Smooth muscle cell (in vitro differentiated cells): ENCODE data around the gene SLC30A3. TPM values are rescaled to one million over a fixed set of nuclear protein-coding genes. Genes with fewer than 3 reads are reported as not detected.

ENCODE experiments used
- DNase-seq: peaks from one replicate; lab custom pipeline; 2025; ENCODE audit not compliant: unreplicated experiment; lab: John Stamatoyannopoulos, UW
- H2AFZ ChIP-seq: fragments of 200-600 bp; sonication (generic); 2 replicates; pipeline ENCODE4 v1.6.0; 2016; ENCODE audit warnings: antibody characterized with exemption, low read depth, mild to moderate bottlenecking
- H3F3A ChIP-seq: fragments of 200-600 bp; sonication (generic); 2 replicates; pipeline ENCODE4 v1.6.0; 2017; ENCODE audit warnings: antibody characterized with exemption, low read depth
- H3K27ac ChIP-seq: fragments of 200-600 bp; sonication (generic); 2 replicates; pipeline ENCODE4 v1.5.1; 2016; ENCODE audit warnings: low read depth, mild to moderate bottlenecking
- H3K27me3 ChIP-seq: fragments of 200-600 bp; sonication (generic); 2 replicates; pipeline ENCODE4 v1.6.1; 2016; ENCODE audit warnings: low read depth, mild to moderate bottlenecking
- H3K36me3 ChIP-seq: fragments of 200-600 bp; sonication (generic); 2 replicates; pipeline ENCODE4 v1.5.1; 2016; ENCODE audit warnings: low read depth
- H3K4me1 ChIP-seq: fragments of 200-600 bp; sonication (generic); 2 replicates; pipeline ENCODE4 v1.5.1; 2016; ENCODE audit warnings: low read depth
- H3K4me2 ChIP-seq: fragments of 200-600 bp; sonication (generic); 2 replicates; pipeline ENCODE4 v1.6.0; 2016; ENCODE audit warnings: mild to moderate bottlenecking
- H3K4me3 ChIP-seq: fragments of 200-600 bp; sonication (generic); 2 replicates; pipeline ENCODE4 v1.5.1; 2016; ENCODE audit warnings: mild to moderate bottlenecking
- H3K79me2 ChIP-seq: fragments of 200-600 bp; sonication (generic); 2 replicates; pipeline ENCODE4 v1.6.0; 2016; ENCODE audit warnings: low read depth, mild to moderate bottlenecking
- H3K9ac ChIP-seq: fragments of 200-600 bp; sonication (generic); 2 replicates; pipeline ENCODE4 v1.6.0; 2016; ENCODE audit warnings: low read depth
- H3K9me3 ChIP-seq: fragments of 200-600 bp; sonication (generic); replicated peaks from 2 replicates; pipeline ENCODE4 v1.5.1; 2016; ENCODE audit warnings: low read depth
- H4K20me1 ChIP-seq: fragments of 200-600 bp; sonication (generic); 2 replicates; pipeline ENCODE4 v1.6.0; 2016; ENCODE audit warnings: low read depth
- CTCF ChIP-seq: fragments of 200-600 bp; sonication (generic); IDR thresholded peaks from 2 replicates; pipeline ENCODE4 v1.5.1; 2017; ENCODE audit warnings: borderline replicate concordance, mild to moderate bottlenecking, antibody characterized with exemption; ENCODE audit not compliant: insufficient read depth, poor library complexity, severe bottlenecking
- WGBS: methylation state at CpG from one replicate; pipeline ENCODE4 v1.1.7; 2016; ENCODE audit warnings: low lambda C conversion rate; 5-methylcytosine and 5-hydroxymethylcytosine counted together
- polyA plus RNA-seq: library from polyadenylated mRNA; unstranded; fragments of >200 nt; fragmentation: Nextera tagmentation; extraction: Ambion mirVana; gene quantifications from 2 replicates; pipeline ENCODE4 v1.2.1, GENCODE V29; 2016
- total RNA-seq: library from RNA; depleted of rRNA; stranded (reverse); fragments of >200 nt; gene quantifications from 2 replicates; pipeline ENCODE4 v1.2.3, GENCODE V29; 2014

The SLC30A3 gene
- total and polyA plus RNA-seq, 2 experiments from 2014 or later = 0.17 TPM; not detected in 1

DNA sequence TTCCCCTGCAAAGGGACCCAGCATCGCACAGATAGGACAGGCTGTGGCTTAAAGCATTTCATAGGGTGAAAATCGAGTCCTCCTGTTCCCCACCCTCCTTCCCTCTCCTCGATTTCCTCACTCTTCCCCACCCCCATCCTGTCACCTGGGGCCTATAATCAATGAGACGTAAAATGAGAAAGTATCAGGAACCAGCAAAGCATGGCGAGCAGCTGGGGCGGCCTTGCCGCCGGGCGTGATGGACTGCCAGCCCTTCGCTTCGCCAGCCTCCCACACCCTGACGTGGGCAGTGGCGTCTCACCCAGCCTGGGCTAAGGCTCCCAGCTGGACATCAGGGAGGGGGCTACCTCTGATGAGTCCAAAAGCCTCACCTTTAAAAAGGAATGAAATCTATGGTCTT lies 11.1 kb downstream of the SLC30A3 start:
- no peak overlapping the region for H3K9ac ChIP-seq
- no peaks in the 10 kb centered on the region for H3K79me2 ChIP-seq
- no peaks in the 10 kb centered on the region for H3K36me3 ChIP-seq
- peaks cover 30% of the 10 kb centered on the region for H3K27me3 ChIP-seq
- H3K4me1 ChIP-seq = no peaks in the 10 kb centered on the region
- no peak overlapping the region for H3K4me3 ChIP-seq
- H3K27ac ChIP-seq = no peak overlapping the region
- no peak overlapping the region for H2AFZ ChIP-seq
- no peak for DNase-seq
- H3F3A ChIP-seq = no peaks in the 10 kb centered on the region
- TF ChIP-seq CTCF = no peak
- no peaks in the 10 kb centered on the region for H4K20me1 ChIP-seq
- H3K9me3 ChIP-seq = no peaks in the 10 kb centered on the region
- WGBS = 86% methylated on average over 13 of the region's 13 CpGs
- no peak overlapping the region for H3K4me2 ChIP-seq

- no peak for TF ChIP-seq CTCF
- H3F3A ChIP-seq = no peaks in the 10 kb centered on the region
- peaks cover 20% of the 10 kb centered on the region for H3K27me3 ChIP-seq
- no peaks in the 10 kb centered on the region for H4K20me1 ChIP-seq
- H3K36me3 ChIP-seq = no peaks in the 10 kb centered on the region
- DNase-seq = no peak
- H3K4me2 ChIP-seq = no peak overlapping the region
- H2AFZ ChIP-seq = no peak overlapping the region
- WGBS = 69% methylated on average over 12 of the region's 13 CpGs
- no peak overlapping the region for H3K4me3 ChIP-seq
- no peak overlapping the region for H3K27ac ChIP-seq
- H3K9me3 ChIP-seq = no peaks in the 10 kb centered on the region
- H3K4me1 ChIP-seq = no peaks in the 10 kb centered on the region
- no peak overlapping the region for H3K9ac ChIP-seq
- no peaks in the 10 kb centered on the region for H3K79me2 ChIP-seq
These were observed 12.0 kb downstream of the SLC30A3 start for GRCh38 chr2:27250652-27251379.

DNA sequence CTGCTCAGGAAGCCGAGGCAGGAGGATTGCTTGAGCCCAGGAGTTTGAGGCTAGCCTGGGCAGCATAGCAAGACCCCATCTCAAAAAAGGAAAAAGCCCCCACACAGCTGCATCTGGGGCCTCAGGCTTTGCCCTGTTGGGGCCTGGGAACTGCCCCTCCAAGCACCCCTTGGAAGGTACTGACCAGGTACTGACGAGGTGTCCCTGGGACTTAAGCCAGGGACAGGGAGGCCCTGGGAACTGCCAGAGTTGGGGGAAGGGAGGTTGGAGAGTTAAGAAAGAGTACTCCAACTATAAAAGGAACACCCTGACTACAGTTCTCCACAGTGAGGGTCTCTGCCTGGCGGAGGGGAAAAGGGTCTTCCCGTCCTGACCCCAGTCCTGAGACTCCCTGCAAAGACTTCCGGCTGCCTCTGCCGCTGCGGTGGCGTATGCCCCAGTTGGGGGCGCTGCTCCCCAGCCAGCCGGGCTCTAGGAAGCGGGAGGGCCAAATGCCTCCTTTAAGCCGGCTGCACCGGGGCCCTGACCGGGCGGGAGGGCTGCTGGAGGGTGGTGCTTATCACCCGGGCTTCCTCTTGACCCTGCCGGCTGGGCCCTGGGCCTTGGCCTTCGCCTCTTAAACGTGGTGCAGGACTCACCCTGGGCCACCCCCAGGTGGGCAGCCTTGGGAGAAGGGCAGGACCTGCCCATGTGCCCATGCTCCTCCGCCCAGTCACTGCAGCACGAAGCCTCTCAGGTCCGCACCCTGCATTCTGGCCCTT lies 12.8 kb downstream of the SLC30A3 start:
- Histone ChIP-seq H3K4me3 (no peak overlapping the region), H4K20me1 (no peaks in the 10 kb centered on the region), H3K9ac (no peak overlapping the region), H3K27ac (no peak overlapping the region), H3K9me3 (no peaks in the 10 kb centered on the region), H3K4me2 (no peak overlapping the region), H3K36me3 (no peaks in the 10 kb centered on the region), H3K79me2 (no peaks in the 10 kb centered on the region), H3K4me1 (no peaks in the 10 kb centered on the region), H2AFZ (no peak overlapping the region), H3K27me3 (peaks cover 14% of the 10 kb centered on the region), H3F3A (no peaks in the 10 kb centered on the region)
- no peak for DNase-seq
- 19% methylated on average over 22 of the region's 22 CpGs for WGBS
- TF ChIP-seq CTCF = peak; percentile 56
